Duodenal mucosa (tissue), 2 donors: ENCODE data around the gene SLC35E3.

Source experiments
- H3K27ac ChIP-seq: one replicate; pipeline ENCODE4 v1.7.0; 2013; ENCODE audit warnings: low read depth, low read length
- H3K27me3 ChIP-seq, 2 donors: one replicate each; pipeline ENCODE4 v1.7.0; 2013; ENCODE audit warnings: low read length in 2 of 2, control low read depth in 1 of 2; ENCODE audit not compliant: insufficient read depth in 2 of 2, control insufficient read depth in 1 of 2
- H3K36me3 ChIP-seq, 2 donors: one replicate each; pipeline ENCODE4 v1.7.0; 2013; ENCODE audit warnings: low read length in 2 of 2, control low read depth in 1 of 2; ENCODE audit not compliant: insufficient read depth in 2 of 2, control insufficient read depth in 1 of 2
- H3K4me1 ChIP-seq, 2 donors: one replicate each; pipeline ENCODE4 v1.7.0; 2013; ENCODE audit warnings: low read length in 2 of 2, control low read depth in 1 of 2; ENCODE audit not compliant: insufficient read depth in 2 of 2, control insufficient read depth in 1 of 2
- H3K4me3 ChIP-seq, 2 donors: one replicate each; pipeline ENCODE4 v1.7.0; 2013; ENCODE audit warnings: low read length in 2 of 2, low read depth in 1 of 2
- H3K9ac ChIP-seq, 2 donors: one replicate each; pipeline ENCODE4 v1.7.0; 2013; ENCODE audit warnings: low read length in 2 of 2, low read depth in 1 of 2
- H3K9me3 ChIP-seq, 2 donors: one replicate each; pipeline ENCODE4 v1.7.0; 2013; ENCODE audit warnings: low read length in 2 of 2, control low read depth in 1 of 2; ENCODE audit not compliant: control insufficient read depth in 1 of 2

The SLC35E3 gene

GRCh38 chr12:68824131-68824530, 78.2 kb downstream of the SLC35E3 start:
- H3K4me1 ChIP-seq, result peaks cover 0 to 5% of the 10 kb centered on the region in 2 donors
- no peak overlapping the region for H3K27ac ChIP-seq
- H3K4me3 ChIP-seq, result no peak overlapping the region
- H3K36me3 ChIP-seq, result peaks cover 40 to 69% of the 10 kb centered on the region in 2 donors
- no peaks in the 10 kb centered on the region for H3K27me3 ChIP-seq
- no peaks in the 10 kb centered on the region for H3K9me3 ChIP-seq
- no peak overlapping the region for H3K9ac ChIP-seq

GRCh38 chr12:68824597-68825250, 78.7 kb downstream of the SLC35E3 start:
- H3K4me3 ChIP-seq, result no peak overlapping the region
- no peak overlapping the region for H3K9ac ChIP-seq
- peaks cover 0 to 5% of the 10 kb centered on the region in 2 donors for H3K4me1 ChIP-seq
- H3K36me3 ChIP-seq, result peaks cover 38 to 70% of the 10 kb centered on the region in 2 donors
- no peaks in the 10 kb centered on the region for H3K9me3 ChIP-seq
- H3K27ac ChIP-seq, result no peak overlapping the region
- H3K27me3 ChIP-seq, result no peaks in the 10 kb centered on the region

GRCh38 chr12:68825569-68826217, 79.7 kb downstream of the SLC35E3 start:
- Histone ChIP-seq H3K27me3 (no peaks in the 10 kb centered on the region), H3K36me3 (peaks cover 30 to 68% of the 10 kb centered on the region in 2 donors), H3K4me1 (peaks cover 0 to 5% of the 10 kb centered on the region in 2 donors), H3K4me3 (no peak overlapping the region), H3K27ac (no peak overlapping the region), H3K9ac (no peak overlapping the region), H3K9me3 (no peaks in the 10 kb centered on the region)

GRCh38 chr12:68827895-68828671, 82.1 kb downstream of the SLC35E3 start:
- H3K4me3 ChIP-seq, result no peak overlapping the region
- H3K27me3 ChIP-seq, result no peaks in the 10 kb centered on the region
- H3K9ac ChIP-seq, result no peak overlapping the region
- H3K9me3 ChIP-seq, result no peaks in the 10 kb centered on the region
- H3K36me3 ChIP-seq, result peaks cover 35 to 73% of the 10 kb centered on the region in 2 donors
- no peak overlapping the region for H3K27ac ChIP-seq
- peaks cover 0 to 5% of the 10 kb centered on the region in 2 donors for H3K4me1 ChIP-seq

- Histone ChIP-seq H3K4me1 (peaks cover 0 to 3% of the 10 kb centered on the region in 2 donors), H3K27ac (no peak overlapping the region), H3K27me3 (no peaks in the 10 kb centered on the region), H3K9ac (no peak overlapping the region), H3K36me3 (peaks cover 32 to 69% of the 10 kb centered on the region in 2 donors), H3K4me3 (no peak overlapping the region), H3K9me3 (no peaks in the 10 kb centered on the region)
Observed at GRCh38 chr12:68828672-68829068, 82.7 kb downstream of the SLC35E3 start.
